ENCODE results near the gene RYR2.

DNA sequence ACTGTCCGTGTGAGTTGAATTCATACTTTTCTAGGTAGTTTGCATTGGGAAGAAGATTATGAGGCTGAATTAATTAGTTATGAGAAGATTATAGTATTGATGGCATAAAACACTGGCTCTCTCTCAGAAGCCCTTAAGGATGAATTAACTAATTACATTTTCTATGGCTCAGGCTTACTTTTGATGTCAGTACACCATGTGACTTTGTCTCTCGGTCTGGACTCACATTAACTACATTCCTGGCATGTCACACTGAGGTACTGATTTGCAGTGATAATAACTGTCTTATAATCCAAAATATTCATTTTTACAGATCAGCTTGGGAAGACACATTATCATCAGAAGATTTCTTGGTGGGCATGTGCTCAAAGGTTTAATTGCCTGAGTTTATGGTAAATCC lies 486.6 kb downstream of the RYR2 start:
- TF ChIP-seq CTCF (IDR thresholded peaks at IDR 0.05) (no peak), RFX5 (IDR thresholded peaks at IDR 0.05; ENCODE audit: low read length) (no peak), FOXM1 (IDR thresholded peaks at IDR 0.05; ENCODE audit: low read depth) (no peak), TAF1 (IDR thresholded peaks at IDR 0.05; ENCODE audit: borderline replicate concordance, low read depth, low read length) (no peak)

Measured in SK-N-SH (cell line).